HepG2 (cell line): ENCODE results near the gene ATP2A3. TPM values are rescaled to one million over a fixed set of nuclear protein-coding genes. Genes with fewer than 3 reads are reported as not detected.

ENCODE experiments used
- CREB1 ChIP-seq, 2 experiments: fragments of 450-650 bp in 1 of 2; IDR thresholded peaks; 2 replicates each; pipeline ENCODE4 v1.6.1; 2016 to 2017; ENCODE audit warnings: control low read depth in 1 of 2, mild to moderate bottlenecking in 1 of 2, missing compliant biosample characterization in 1 of 2, missing genetic modification characterization in 1 of 2
- EHMT2 ChIP-seq: fragments of 200-600 bp; sonication (generic); IDR thresholded peaks from 2 replicates; pipeline ENCODE4 v1.7.0; 2017; ENCODE audit warnings: antibody characterized with exemption, low read depth, low read length, borderline replicate concordance
- FOXA3 ChIP-seq: IDR thresholded peaks from 2 replicates; pipeline ENCODE4 v1.6.1; 2016; ENCODE audit warnings: missing genetic modification reagents, missing compliant biosample characterization
- FOXO1 ChIP-seq: sonication (generic); formaldehyde crosslinking; IDR thresholded peaks from 2 replicates; pipeline ENCODE4 v1.4.0; 2020; ENCODE audit warnings: missing genetic modification reagents
- GABPB1 ChIP-seq: IDR thresholded peaks from 2 replicates; pipeline ENCODE4 v1.6.1; 2016; ENCODE audit warnings: mild to moderate bottlenecking, missing genetic modification reagents, moderate library complexity, missing compliant biosample characterization
- GATAD2A ChIP-seq: IDR thresholded peaks from 2 replicates; pipeline ENCODE4 v1.6.1; 2016
- KDM4B ChIP-seq: sonication (generic); formaldehyde crosslinking; IDR thresholded peaks from 2 replicates; pipeline ENCODE4 v1.4.0; 2020; ENCODE audit warnings: missing genetic modification reagents
- KLF16 ChIP-seq, 2 experiments: sonication (generic) in 1 of 2; formaldehyde crosslinking in 1 of 2; IDR thresholded peaks; 2 replicates each; pipeline versions ENCODE4 v1.6.1 to v1.8.0; 2016 to 2023; ENCODE audit warnings: missing genetic modification reagents in 2 of 2, missing compliant biosample characterization in 1 of 2
- MEIS1 ChIP-seq: sonication (generic); formaldehyde crosslinking; IDR thresholded peaks from 2 replicates; pipeline ENCODE4 v1.9.0; 2021; ENCODE audit warnings: mild to moderate bottlenecking, missing genetic modification reagents, moderate library complexity, borderline replicate concordance
- ONECUT2 ChIP-seq: sonication (generic); formaldehyde crosslinking; IDR thresholded peaks from 2 replicates; pipeline ENCODE4 v1.4.0; 2020; ENCODE audit warnings: missing genetic modification reagents
- PHF5A ChIP-seq: IDR thresholded peaks from one replicate; pipeline ENCODE4 v1.6.1; 2018; ENCODE audit warnings: low read depth, missing genetic modification reagents; ENCODE audit not compliant: unreplicated experiment
- RAD21 ChIP-seq: fragments of 450-650 bp; formaldehyde crosslinking; IDR thresholded peaks from 2 replicates; pipeline ENCODE4 v1.5.0; 2020; ENCODE audit warnings: mild to moderate bottlenecking
- ZNF12 ChIP-seq: sonication (generic); formaldehyde crosslinking; IDR thresholded peaks from 2 replicates; pipeline ENCODE4 v1.5.0; 2020; ENCODE audit warnings: missing genetic modification reagents
- ZNF230 ChIP-seq: sonication (generic); formaldehyde crosslinking; IDR thresholded peaks from 2 replicates; pipeline ENCODE4 v1.4.0; 2020; ENCODE audit warnings: mild to moderate bottlenecking, missing genetic modification reagents
- ZNF260 ChIP-seq: sonication (generic); formaldehyde crosslinking; IDR thresholded peaks from 2 replicates; pipeline ENCODE4 v1.4.0; 2020; ENCODE audit warnings: missing genetic modification reagents, low read depth, mild to moderate bottlenecking, borderline replicate concordance
- ZNF430 ChIP-seq: sonication (generic); formaldehyde crosslinking; IDR thresholded peaks from 2 replicates; pipeline ENCODE4 v1.9.0; 2021; ENCODE audit warnings: mild to moderate bottlenecking, missing genetic modification reagents
- ZNF501 ChIP-seq: sonication (generic); formaldehyde crosslinking; IDR thresholded peaks from 2 replicates; pipeline ENCODE4 v1.5.1; 2020; ENCODE audit warnings: mild to moderate bottlenecking, moderate library complexity, missing genetic modification reagents
- ZNF614 ChIP-seq: IDR thresholded peaks from 2 replicates; pipeline ENCODE4 v1.6.1; 2018; ENCODE audit warnings: missing biosample characterization, missing genetic modification reagents, inconsistent platforms, borderline replicate concordance
- ZSCAN21 ChIP-seq: sonication (generic); formaldehyde crosslinking; IDR thresholded peaks from 2 replicates; pipeline ENCODE4 v1.8.0; 2022; ENCODE audit warnings: mild to moderate bottlenecking, missing genetic modification reagents, moderate library complexity, borderline replicate concordance
- polyA plus RNA-seq, 8 experiments: library from polyadenylated mRNA; depleted of rRNA in 3 of 8; stranded (reverse) in 7 of 8; unstranded in 1 of 8; fragments of >200 nt; fragmentation: Illumina TruSeq in 4 of 8; extraction: Trizol in 4 of 8; gene quantifications; 2 replicates each; pipeline versions ENCODE4 v1.2.1 to v1.2.3, GENCODE V29; 2011 to 2016; ENCODE audit warnings: low read depth in 4 of 8, missing spikeins in 1 of 8, mixed read lengths in 1 of 8; ENCODE audit not compliant: insufficient read depth in 1 of 8
- total RNA-seq, 5 experiments: library from RNA; depleted of rRNA; stranded (reverse); fragments of >200 nt; fragmentation: Illumina TruSeq; extraction: Trizol; gene quantifications; 2 replicates each; pipeline ENCODE4 v1.2.3, GENCODE V29; 2016; ENCODE audit warnings: low read depth in 1 of 5
- TF ChIP-seq, protein P1 (sequence below): sonication (generic); formaldehyde crosslinking; IDR thresholded peaks from 2 replicates; pipeline ENCODE4 v1.4.0; 2020; ENCODE audit warnings: missing genetic modification reagents
- TF ChIP-seq, protein P2 (sequence below): sonication (generic); formaldehyde crosslinking; IDR thresholded peaks from 2 replicates; pipeline ENCODE4 v1.4.0; 2020; ENCODE audit warnings: missing genetic modification reagents
- TF ChIP-seq, protein P3 (sequence below): sonication (generic); formaldehyde crosslinking; IDR thresholded peaks from 2 replicates; pipeline ENCODE4 v1.5.1; 2020; ENCODE audit warnings: missing genetic modification reagents, mild to moderate bottlenecking, borderline replicate concordance

Gene ATP2A3
- total and polyA plus RNA-seq, 2 of the 13 experiments (the other 11 are each of a cell fraction or from before 2014, with no cell fraction given): 0.07 TPM; not detected in 1

DNA sequence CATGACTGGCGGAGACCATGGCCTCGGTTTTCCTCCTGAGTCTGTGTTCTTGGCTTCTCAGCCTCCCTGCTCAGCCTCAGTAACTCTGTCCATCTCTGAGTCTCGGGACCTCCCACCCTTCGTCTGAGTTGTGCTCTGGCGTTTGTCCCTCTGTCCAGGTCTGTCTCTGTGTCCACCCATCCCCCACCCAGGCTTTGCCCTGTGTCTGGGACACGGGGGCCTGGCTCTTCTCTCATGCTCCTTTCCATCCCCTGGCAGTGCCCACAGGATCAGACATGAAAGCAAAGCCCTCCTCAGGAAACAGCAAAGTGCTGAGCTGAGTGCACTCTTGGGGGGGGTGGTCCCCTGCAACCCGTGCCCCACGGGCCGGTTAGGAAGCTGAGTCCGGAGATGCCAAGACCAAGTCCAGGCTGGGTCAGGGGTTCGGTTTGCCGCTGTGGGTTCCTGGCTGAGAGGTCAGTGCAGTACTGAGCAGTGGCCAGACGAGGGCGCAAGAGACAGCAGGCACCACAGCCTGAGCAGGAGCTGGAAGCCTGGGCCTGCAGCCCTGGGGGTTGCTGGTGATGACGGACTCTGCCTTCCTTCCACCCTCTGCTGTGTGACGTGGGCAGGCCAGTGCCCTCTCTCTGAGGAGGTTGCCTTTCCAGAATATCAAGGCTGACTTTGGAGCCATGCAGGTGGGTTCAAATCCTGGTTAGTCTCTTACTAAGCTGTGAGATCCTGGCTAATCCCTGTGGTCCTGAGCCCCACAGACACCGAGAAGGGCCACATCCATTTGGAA lies 50.5 kb downstream of the ATP2A3 start (continued):
- 0 out of 2 replicates have a peak, but pooled peaks have one; percentile 11 for TF ChIP-seq ZSCAN21 (CRISPR knock-in tag)
- TF ChIP-seq, protein P1, sequence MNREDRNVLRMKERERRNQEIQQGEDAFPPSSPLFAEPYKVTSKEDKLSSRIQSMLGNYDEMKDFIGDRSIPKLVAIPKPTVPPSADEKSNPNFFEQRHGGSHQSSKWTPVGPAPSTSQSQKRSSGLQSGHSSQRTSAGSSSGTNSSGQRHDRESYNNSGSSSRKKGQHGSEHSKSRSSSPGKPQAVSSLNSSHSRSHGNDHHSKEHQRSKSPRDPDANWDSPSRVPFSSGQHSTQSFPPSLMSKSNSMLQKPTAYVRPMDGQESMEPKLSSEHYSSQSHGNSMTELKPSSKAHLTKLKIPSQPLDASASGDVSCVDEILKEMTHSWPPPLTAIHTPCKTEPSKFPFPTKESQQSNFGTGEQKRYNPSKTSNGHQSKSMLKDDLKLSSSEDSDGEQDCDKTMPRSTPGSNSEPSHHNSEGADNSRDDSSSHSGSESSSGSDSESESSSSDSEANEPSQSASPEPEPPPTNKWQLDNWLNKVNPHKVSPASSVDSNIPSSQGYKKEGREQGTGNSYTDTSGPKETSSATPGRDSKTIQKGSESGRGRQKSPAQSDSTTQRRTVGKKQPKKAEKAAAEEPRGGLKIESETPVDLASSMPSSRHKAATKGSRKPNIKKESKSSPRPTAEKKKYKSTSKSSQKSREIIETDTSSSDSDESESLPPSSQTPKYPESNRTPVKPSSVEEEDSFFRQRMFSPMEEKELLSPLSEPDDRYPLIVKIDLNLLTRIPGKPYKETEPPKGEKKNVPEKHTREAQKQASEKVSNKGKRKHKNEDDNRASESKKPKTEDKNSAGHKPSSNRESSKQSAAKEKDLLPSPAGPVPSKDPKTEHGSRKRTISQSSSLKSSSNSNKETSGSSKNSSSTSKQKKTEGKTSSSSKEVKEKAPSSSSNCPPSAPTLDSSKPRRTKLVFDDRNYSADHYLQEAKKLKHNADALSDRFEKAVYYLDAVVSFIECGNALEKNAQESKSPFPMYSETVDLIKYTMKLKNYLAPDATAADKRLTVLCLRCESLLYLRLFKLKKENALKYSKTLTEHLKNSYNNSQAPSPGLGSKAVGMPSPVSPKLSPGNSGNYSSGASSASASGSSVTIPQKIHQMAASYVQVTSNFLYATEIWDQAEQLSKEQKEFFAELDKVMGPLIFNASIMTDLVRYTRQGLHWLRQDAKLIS: no peak
- no peak for TF ChIP-seq ZNF230
- TF ChIP-seq ZNF12 (CRISPR knock-in tag): 0 out of 2 replicates have a peak, but pooled peaks have one; percentile 34
- peak; percentile 94 for TF ChIP-seq RAD21 (CRISPR knock-in tag)
- TF ChIP-seq ZNF614 (CRISPR knock-in tag): 0 out of 2 replicates have a peak, but pooled peaks have one; percentile 30
- 0 out of 2 replicates have a peak, but pooled peaks have one; percentile 40 for TF ChIP-seq ZNF501 (CRISPR knock-in tag)
- TF ChIP-seq KDM4B: 0 out of 2 replicates have a peak, but pooled peaks have one; percentile 55
- TF ChIP-seq GATAD2A (CRISPR knock-in tag): 0 out of 2 replicates have a peak, but pooled peaks have one; percentile 16
- TF ChIP-seq FOXO1: 0 out of 2 replicates have a peak, but pooled peaks have one; percentile 18
- no peak for TF ChIP-seq ONECUT2 (CRISPR knock-in tag)
- peak; percentile 35; the same call in 1 of the 2 replicates for TF ChIP-seq GABPB1 (CRISPR knock-in tag)
- no peak for TF ChIP-seq ZNF260 (CRISPR knock-in tag)
- peak; percentile 68 for TF ChIP-seq CREB1 (IDR thresholded peaks at IDR 0.05)
- no peak for TF ChIP-seq CREB1 (CRISPR knock-in tag; IDR thresholded peaks at IDR 0.05)
- 0 out of 4 replicates have a peak, but pooled peaks of 1 of the 2 experiments have one; percentile 34 for TF ChIP-seq KLF16 (CRISPR knock-in tag; IDR thresholded peaks at IDR 0.05)
- no peak for TF ChIP-seq EHMT2
- TF ChIP-seq, protein P2, sequence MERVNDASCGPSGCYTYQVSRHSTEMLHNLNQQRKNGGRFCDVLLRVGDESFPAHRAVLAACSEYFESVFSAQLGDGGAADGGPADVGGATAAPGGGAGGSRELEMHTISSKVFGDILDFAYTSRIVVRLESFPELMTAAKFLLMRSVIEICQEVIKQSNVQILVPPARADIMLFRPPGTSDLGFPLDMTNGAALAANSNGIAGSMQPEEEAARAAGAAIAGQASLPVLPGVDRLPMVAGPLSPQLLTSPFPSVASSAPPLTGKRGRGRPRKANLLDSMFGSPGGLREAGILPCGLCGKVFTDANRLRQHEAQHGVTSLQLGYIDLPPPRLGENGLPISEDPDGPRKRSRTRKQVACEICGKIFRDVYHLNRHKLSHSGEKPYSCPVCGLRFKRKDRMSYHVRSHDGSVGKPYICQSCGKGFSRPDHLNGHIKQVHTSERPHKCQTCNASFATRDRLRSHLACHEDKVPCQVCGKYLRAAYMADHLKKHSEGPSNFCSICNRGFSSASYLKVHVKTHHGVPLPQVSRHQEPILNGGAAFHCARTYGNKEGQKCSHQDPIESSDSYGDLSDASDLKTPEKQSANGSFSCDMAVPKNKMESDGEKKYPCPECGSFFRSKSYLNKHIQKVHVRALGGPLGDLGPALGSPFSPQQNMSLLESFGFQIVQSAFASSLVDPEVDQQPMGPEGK (CRISPR knock-in tag): no peak
- TF ChIP-seq MEIS1 (CRISPR knock-in tag): peak; percentile 50; the same call in 1 of the 2 replicates
- TF ChIP-seq, protein P3, sequence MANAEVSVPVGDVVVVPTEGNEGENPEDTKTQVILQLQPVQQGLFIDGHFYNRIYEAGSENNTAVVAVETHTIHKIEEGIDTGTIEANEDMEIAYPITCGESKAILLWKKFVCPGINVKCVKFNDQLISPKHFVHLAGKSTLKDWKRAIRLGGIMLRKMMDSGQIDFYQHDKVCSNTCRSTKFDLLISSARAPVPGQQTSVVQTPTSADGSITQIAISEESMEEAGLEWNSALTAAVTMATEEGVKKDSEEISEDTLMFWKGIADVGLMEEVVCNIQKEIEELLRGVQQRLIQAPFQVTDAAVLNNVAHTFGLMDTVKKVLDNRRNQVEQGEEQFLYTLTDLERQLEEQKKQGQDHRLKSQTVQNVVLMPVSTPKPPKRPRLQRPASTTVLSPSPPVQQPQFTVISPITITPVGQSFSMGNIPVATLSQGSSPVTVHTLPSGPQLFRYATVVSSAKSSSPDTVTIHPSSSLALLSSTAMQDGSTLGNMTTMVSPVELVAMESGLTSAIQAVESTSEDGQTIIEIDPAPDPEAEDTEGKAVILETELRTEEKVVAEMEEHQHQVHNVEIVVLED (CRISPR knock-in tag): 0 out of 2 replicates have a peak, but pooled peaks have one; percentile 21
- no peak for TF ChIP-seq ZNF430 (CRISPR knock-in tag)
- no peak for TF ChIP-seq PHF5A (CRISPR knock-in tag)
- TF ChIP-seq FOXA3 (CRISPR knock-in tag): 0 out of 2 replicates have a peak, but pooled peaks have one; percentile 6
